ENCODE measurements around the gene TATDN2. TPM values are rescaled to one million over a fixed set of nuclear protein-coding genes. Genes with fewer than 3 reads are reported as not detected.
A peak's percentile ranks its signal among the peaks of the same experiment; 100 is the strongest.

The TATDN2 gene
- total and polyA plus RNA-seq, 7 donors: 9.6 to 22.7 (median 18.8) TPM

GRCh38 chr3:10206166-10206511 lies 42.1 kb upstream of the TATDN2 start:
- peaks cover 0 to 52% of the 10 kb centered on the region in 2 donors for H3K36me3 ChIP-seq (ENCODE audit: insufficient read depth in 1 of 2, low read depth in 1 of 2)
- ATAC-seq (peak; percentile 7 to 31 (median 18)), DNase-seq (no peak)
- TF ChIP-seq, protein P1, sequence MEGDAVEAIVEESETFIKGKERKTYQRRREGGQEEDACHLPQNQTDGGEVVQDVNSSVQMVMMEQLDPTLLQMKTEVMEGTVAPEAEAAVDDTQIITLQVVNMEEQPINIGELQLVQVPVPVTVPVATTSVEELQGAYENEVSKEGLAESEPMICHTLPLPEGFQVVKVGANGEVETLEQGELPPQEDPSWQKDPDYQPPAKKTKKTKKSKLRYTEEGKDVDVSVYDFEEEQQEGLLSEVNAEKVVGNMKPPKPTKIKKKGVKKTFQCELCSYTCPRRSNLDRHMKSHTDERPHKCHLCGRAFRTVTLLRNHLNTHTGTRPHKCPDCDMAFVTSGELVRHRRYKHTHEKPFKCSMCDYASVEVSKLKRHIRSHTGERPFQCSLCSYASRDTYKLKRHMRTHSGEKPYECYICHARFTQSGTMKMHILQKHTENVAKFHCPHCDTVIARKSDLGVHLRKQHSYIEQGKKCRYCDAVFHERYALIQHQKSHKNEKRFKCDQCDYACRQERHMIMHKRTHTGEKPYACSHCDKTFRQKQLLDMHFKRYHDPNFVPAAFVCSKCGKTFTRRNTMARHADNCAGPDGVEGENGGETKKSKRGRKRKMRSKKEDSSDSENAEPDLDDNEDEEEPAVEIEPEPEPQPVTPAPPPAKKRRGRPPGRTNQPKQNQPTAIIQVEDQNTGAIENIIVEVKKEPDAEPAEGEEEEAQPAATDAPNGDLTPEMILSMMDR (IDR thresholded peaks at IDR 0.05): no peak
- H3K27ac ChIP-seq: peak overlapping the region; percentile 91
- H3K4me3 ChIP-seq: no peak overlapping the region
- WGBS, 3 donors: 72 to 83% (median 82%) methylated on average over 5 of the region's 5 CpGs
- H3K27me3 ChIP-seq (ENCODE audit: insufficient read depth in 3 of 3, low read length in 2 of 3): no peaks in the 10 kb centered on the region
- peaks cover 31% of the 10 kb centered on the region for H3K4me1 ChIP-seq
- H3K9me3 ChIP-seq: no peaks in the 10 kb centered on the region
- intact Hi-C loops (cut with DNase I): no loop called here

DNA sequence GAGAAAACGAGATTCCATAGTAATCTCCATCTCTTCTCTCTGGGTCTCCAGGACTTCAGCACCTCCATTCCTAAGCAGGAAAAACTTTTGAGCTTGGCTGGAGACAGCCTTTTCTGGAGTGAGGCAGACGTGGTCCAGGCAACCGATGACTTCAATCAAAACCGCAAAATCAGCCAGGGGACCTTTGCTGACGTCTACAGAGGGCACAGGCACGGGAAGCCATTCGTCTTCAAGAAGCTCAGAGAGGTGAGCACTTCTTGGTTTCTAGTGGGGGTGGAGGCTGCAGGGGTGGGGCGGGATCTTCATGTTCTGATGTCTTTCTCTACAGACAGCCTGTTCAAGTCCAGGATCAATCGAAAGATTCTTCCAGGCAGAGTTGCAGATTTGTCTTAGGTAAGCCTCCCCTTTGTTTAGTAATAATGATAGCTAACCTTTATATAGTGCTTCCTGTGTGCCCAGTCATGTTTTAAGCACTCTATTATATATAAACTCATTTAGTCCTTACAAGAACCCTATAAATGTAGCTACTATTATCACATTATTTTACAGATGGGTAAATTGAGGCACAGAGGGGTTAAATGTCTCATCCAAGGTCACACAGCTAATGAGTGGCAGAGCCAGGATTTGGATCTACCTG lies 35.0 kb upstream of the TATDN2 start:
- Histone ChIP-seq H3K27ac (no peak overlapping the region), H3K4me1 (no peaks in the 10 kb centered on the region), H3K4me3 (no peak overlapping the region), H3K27me3 (ENCODE audit: insufficient read depth in 3 of 3, low read length in 2 of 3) (no peaks in the 10 kb centered on the region), H3K36me3 (ENCODE audit: insufficient read depth in 1 of 2, low read depth in 1 of 2) (peaks cover 4 to 91% of the 10 kb centered on the region in 2 donors), H3K9me3 (peaks cover 4% of the 10 kb centered on the region)
- TF ChIP-seq, protein P1 (IDR thresholded peaks at IDR 0.05): no peak
- WGBS, 3 donors: 81 to 83% (median 82%) methylated on average over 9 of the region's 9 CpGs
- intact Hi-C loops (cut with DNase I): no loop called here
- ATAC-seq: no peak
- no peak for DNase-seq

DNA sequence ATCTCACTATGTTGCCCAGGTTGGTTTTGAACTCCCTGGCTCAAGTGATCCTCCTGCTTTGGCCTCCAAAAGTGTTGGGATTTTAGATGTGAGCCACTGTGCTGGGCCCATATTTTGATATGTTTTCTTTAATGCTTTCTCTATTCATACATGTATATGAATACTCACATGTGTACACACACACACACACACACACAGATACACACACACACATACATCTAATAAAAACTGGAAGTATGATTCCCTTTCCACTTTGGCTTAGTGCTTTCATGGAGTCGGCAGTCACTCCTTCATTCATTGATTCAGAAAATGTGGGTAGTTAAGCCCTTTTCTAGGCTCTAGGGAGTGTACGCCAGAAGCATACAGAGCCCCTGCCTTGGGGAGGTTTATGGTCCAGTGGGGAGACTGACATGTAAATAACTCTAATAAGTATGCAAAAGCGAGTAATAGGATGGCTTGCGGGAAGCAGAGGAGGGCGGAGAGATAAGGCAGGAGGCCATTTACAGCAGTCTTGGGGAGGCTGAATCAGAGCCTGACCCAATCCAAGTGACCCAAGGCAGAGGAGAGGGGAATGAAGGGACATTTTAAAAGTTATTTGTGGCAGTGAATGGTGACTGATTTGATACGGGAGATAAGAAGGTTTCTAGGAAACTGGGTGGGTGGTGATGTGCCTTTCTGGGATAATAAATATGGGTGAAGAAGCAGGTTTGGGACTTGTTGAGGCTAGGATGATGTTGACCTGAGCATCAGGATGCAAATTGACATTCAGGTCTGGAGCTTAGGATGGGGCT lies 32.5 kb upstream of the TATDN2 start:
- Histone ChIP-seq H3K36me3 (ENCODE audit: insufficient read depth in 1 of 2, low read depth in 1 of 2) (peaks cover 4 to 91% of the 10 kb centered on the region in 2 donors), H3K4me1 (no peaks in the 10 kb centered on the region), H3K9me3 (peaks cover 4% of the 10 kb centered on the region), H3K27me3 (ENCODE audit: insufficient read depth in 3 of 3, low read length in 2 of 3) (no peaks in the 10 kb centered on the region), H3K27ac (no peak overlapping the region), H3K4me3 (no peak overlapping the region)
- DNase-seq (no peak), ATAC-seq (no peak)
- 83 to 88% (median 88%) methylated on average over 6 of the region's 6 CpGs for WGBS, 3 donors
- TF ChIP-seq, protein P1 (IDR thresholded peaks at IDR 0.05): no peak
- intact Hi-C loops (cut with DNase I): no loop called here

- no peak for ATAC-seq
- Histone ChIP-seq H3K4me1 (no peaks in the 10 kb centered on the region), H3K4me3 (no peak overlapping the region), H3K9me3 (peaks cover 4% of the 10 kb centered on the region), H3K27ac (no peak overlapping the region), H3K27me3 (ENCODE audit: insufficient read depth in 3 of 3, low read length in 2 of 3) (no peaks in the 10 kb centered on the region), H3K36me3 (ENCODE audit: insufficient read depth in 1 of 2, low read depth in 1 of 2) (peaks cover 4 to 92% of the 10 kb centered on the region in 2 donors)
- WGBS, 3 donors: 79 to 98% (median 98%) methylated on average over 3 of the region's 3 CpGs
- intact Hi-C loops (cut with DNase I): no loop called here
- no peak for DNase-seq
- TF ChIP-seq, protein P1 (IDR thresholded peaks at IDR 0.05): no peak
These were observed 30.9 kb upstream of the TATDN2 start for GRCh38 chr3:10217359-10217758.

Measured in psoas muscle (tissue), 8 donors.